Lower leg skin (tissue), 3 donors: Measurements from ENCODE around the gene HEPACAM.

Experiments
- POLR2A ChIP-seq, 2 donors: fragments of 450-650 bp; IDR thresholded peaks; one replicate each; pipeline ENCODE4 v1.6.1; 2016 to 2017; ENCODE audit warnings: antibody characterized with exemption in 2 of 2, mild to moderate bottlenecking in 1 of 2, moderate library complexity in 1 of 2
- TF ChIP-seq, protein P1 (sequence below), 3 donors: fragments of 450-650 bp; IDR thresholded peaks; one replicate each; pipeline ENCODE4 v1.5.1; 2016; ENCODE audit warnings: antibody characterized with exemption in 3 of 3, mild to moderate bottlenecking in 3 of 3, moderate library complexity in 2 of 3

DNA sequence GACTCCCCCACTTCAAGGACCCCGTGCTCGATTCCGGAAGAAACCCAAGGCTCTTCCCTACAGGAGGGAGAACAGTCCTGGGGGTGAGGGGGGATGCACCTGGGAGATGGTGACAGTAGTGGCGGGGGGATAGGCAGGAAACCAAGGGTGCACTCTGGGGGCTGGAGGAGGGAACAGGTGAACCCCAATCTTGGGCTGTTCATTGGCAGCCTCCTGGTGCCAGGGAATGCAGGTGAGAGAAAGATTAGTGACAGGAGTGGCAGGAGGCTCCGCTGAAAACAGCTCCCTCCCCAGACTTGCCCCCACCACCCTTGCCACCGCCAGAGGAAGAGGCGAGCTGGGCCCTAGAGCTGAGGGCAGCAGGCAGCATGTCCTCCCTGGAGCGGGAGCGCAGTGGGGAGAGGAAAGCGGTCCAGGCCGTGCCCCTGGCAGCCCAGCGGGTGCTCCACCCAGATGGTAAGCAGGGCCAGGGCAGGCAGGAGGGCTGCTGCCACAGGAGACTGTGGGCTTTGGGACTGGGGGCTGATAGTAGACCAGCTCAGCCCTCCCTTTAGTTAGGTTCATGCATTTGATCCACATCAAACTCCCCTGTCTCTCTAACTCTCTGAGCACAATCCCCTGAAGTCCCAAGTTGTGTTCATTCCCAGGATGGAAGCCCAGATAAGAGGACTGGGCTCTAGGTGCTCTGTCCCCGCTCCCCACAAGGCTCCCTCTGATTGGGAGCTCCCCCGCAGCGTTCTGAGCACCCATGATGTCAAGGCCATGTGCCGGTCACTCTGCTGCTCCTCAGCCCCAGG is 56.2 kb downstream of the HEPACAM start:
- TF ChIP-seq, protein P1, sequence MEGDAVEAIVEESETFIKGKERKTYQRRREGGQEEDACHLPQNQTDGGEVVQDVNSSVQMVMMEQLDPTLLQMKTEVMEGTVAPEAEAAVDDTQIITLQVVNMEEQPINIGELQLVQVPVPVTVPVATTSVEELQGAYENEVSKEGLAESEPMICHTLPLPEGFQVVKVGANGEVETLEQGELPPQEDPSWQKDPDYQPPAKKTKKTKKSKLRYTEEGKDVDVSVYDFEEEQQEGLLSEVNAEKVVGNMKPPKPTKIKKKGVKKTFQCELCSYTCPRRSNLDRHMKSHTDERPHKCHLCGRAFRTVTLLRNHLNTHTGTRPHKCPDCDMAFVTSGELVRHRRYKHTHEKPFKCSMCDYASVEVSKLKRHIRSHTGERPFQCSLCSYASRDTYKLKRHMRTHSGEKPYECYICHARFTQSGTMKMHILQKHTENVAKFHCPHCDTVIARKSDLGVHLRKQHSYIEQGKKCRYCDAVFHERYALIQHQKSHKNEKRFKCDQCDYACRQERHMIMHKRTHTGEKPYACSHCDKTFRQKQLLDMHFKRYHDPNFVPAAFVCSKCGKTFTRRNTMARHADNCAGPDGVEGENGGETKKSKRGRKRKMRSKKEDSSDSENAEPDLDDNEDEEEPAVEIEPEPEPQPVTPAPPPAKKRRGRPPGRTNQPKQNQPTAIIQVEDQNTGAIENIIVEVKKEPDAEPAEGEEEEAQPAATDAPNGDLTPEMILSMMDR (IDR thresholded peaks at IDR 0.05) = no peak
- TF ChIP-seq POLR2A (IDR thresholded peaks at IDR 0.05) = no peak
